ENCODE measurements around the gene PRR29. TPM values are rescaled to one million over a fixed set of nuclear protein-coding genes. Genes with fewer than 3 reads are reported as not detected.

PRR29 gene
- total RNA-seq, 1 experiment from 2014 or later = 0.85 TPM

DNA sequence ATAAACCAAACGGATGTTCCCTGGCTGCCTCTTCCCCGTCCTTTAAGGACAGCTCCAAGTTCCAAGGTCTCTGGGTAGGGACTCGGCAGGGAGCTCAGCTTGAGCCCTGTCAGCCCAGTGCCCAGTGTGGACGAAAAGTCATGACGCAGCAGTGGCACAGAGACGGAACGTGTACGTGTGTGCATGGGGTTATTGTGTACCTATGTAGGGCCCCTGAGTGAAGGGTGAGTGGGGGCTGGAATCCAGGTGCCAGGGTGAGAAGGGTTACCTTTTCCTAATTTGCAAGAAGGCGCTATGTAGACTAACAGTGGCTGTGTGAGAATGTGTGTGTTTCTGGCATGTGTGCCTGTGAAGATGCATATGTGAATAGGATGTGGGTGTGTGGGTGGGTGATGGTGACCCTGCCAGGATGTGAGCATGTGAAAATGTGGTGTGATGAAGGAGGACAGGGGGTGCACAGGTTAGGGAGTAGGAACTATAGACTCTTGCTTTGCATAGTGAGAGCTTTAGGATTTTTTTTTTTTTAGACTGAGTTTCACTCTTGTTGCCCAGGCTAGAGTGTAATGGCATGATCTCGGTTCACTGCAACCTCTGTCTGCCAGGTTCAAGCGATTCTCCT lies 31.4 kb upstream of the PRR29 start:
- no peak for ATAC-seq

DNA sequence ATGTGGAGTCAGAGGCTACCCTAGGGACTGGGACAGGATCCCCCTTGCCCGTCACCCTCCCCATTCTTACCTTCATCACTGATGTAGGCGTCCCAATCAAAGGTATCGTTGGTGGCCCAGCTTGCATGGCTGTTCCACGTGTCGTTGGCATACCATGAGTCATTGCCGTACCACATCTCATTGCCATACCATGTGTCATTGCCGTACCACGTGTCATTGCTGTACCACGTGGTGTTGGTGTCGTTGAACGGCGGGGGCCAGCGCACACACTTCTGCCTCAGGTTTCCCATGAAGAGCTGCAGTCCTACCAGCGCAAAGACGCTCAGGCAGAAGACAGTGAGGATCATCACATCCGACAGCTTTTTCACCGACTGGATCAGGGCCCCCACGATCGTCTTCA lies 30.2 kb upstream of the PRR29 start:
- Mint-ChIP-seq H3K27ac (no peak overlapping the region), H3K9me3 (no peaks in the 10 kb centered on the region), H3K4me3 (no peak overlapping the region), H3K4me1 (no peaks in the 10 kb centered on the region), H3K36me3 (no peaks in the 10 kb centered on the region), H3K27me3 (ENCODE audit: low read depth) (no peaks in the 10 kb centered on the region; the same call in 1 of the 2 replicates)
- ChIA-PET POLR2A (no interaction called here), CTCF (interaction anchor here (1.1 to 2.9 kb wide), 5 partner anchors 11 to 49 kb away, joined by 4 to 11 read pairs (median 8); partner anchors contain the start of gene GH1)
- DNase-seq (ENCODE audit: low spot score) (no peak), ATAC-seq (no peak)
- TF ChIP-seq, protein P1, sequence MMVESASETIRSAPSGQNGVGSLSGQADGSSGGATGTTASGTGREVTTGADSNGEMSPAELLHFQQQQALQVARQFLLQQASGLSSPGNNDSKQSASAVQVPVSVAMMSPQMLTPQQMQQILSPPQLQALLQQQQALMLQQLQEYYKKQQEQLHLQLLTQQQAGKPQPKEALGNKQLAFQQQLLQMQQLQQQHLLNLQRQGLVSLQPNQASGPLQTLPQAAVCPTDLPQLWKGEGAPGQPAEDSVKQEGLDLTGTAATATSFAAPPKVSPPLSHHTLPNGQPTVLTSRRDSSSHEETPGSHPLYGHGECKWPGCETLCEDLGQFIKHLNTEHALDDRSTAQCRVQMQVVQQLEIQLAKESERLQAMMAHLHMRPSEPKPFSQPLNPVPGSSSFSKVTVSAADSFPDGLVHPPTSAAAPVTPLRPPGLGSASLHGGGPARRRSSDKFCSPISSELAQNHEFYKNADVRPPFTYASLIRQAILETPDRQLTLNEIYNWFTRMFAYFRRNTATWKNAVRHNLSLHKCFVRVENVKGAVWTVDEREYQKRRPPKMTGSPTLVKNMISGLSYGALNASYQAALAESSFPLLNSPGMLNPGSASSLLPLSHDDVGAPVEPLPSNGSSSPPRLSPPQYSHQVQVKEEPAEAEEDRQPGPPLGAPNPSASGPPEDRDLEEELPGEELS (CRISPR knock-in tag; IDR thresholded peaks at IDR 0.05) = no peak
- TF ChIP-seq MYBL2 (CRISPR knock-in tag; IDR thresholded peaks at IDR 0.05) (no peak), ZNF219 (CRISPR knock-in tag; IDR thresholded peaks at IDR 0.05; ENCODE audit: borderline replicate concordance) (no peak), TEAD4 (CRISPR knock-in tag; IDR thresholded peaks at IDR 0.05) (no peak), NFATC4 (CRISPR knock-in tag; IDR thresholded peaks at IDR 0.05) (no peak), TCF7 (CRISPR knock-in tag; IDR thresholded peaks at IDR 0.05; ENCODE audit: low read depth) (no peak), JUN (CRISPR knock-in tag; IDR thresholded peaks at IDR 0.05) (no peak), GRHL2 (CRISPR knock-in tag; IDR thresholded peaks at IDR 0.05; ENCODE audit: insufficient replicate concordance, severe bottlenecking) (no peak), ELF4 (CRISPR knock-in tag; IDR thresholded peaks at IDR 0.05; ENCODE audit: low read depth) (no peak), PRRX2 (CRISPR knock-in tag; IDR thresholded peaks at IDR 0.05) (no peak), ZNF416 (CRISPR knock-in tag; IDR thresholded peaks at IDR 0.05) (no peak), CBFB (CRISPR knock-in tag; IDR thresholded peaks at IDR 0.05; ENCODE audit: low read depth) (no peak), EMX1 (CRISPR knock-in tag; IDR thresholded peaks at IDR 0.05) (no peak), FOXJ3 (CRISPR knock-in tag; IDR thresholded peaks at IDR 0.05; ENCODE audit: borderline replicate concordance) (no peak)
- TF ChIP-seq, protein P2, sequence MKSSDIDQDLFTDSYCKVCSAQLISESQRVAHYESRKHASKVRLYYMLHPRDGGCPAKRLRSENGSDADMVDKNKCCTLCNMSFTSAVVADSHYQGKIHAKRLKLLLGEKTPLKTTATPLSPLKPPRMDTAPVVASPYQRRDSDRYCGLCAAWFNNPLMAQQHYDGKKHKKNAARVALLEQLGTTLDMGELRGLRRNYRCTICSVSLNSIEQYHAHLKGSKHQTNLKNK (CRISPR knock-in tag; IDR thresholded peaks at IDR 0.05) = no peak

More for the DNA sequence above, 31.4 kb upstream of the PRR29 start:
- Mint-ChIP-seq H3K4me1 (peaks cover 6% of the 10 kb centered on the region), H3K36me3 (no peaks in the 10 kb centered on the region), H3K27ac (no peak overlapping the region), H3K4me3 (no peak overlapping the region), H3K9me3 (no peaks in the 10 kb centered on the region), H3K27me3 (ENCODE audit: low read depth) (no peaks in the 10 kb centered on the region; the same call in 1 of the 2 replicates)
- TF ChIP-seq, protein P3, sequence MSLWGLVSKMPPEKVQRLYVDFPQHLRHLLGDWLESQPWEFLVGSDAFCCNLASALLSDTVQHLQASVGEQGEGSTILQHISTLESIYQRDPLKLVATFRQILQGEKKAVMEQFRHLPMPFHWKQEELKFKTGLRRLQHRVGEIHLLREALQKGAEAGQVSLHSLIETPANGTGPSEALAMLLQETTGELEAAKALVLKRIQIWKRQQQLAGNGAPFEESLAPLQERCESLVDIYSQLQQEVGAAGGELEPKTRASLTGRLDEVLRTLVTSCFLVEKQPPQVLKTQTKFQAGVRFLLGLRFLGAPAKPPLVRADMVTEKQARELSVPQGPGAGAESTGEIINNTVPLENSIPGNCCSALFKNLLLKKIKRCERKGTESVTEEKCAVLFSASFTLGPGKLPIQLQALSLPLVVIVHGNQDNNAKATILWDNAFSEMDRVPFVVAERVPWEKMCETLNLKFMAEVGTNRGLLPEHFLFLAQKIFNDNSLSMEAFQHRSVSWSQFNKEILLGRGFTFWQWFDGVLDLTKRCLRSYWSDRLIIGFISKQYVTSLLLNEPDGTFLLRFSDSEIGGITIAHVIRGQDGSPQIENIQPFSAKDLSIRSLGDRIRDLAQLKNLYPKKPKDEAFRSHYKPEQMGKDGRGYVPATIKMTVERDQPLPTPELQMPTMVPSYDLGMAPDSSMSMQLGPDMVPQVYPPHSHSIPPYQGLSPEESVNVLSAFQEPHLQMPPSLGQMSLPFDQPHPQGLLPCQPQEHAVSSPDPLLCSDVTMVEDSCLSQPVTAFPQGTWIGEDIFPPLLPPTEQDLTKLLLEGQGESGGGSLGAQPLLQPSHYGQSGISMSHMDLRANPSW (CRISPR knock-in tag; conservative IDR thresholded peaks at IDR 0.05; ENCODE audit: low read depth) = no peak
- TF ChIP-seq TCF7 (CRISPR knock-in tag; IDR thresholded peaks at IDR 0.05; ENCODE audit: low read depth) (no peak), ZNF121 (CRISPR knock-in tag; IDR thresholded peaks at IDR 0.05) (no peak), HMGA2 (CRISPR knock-in tag; IDR thresholded peaks at IDR 0.05) (no peak)
- TF ChIP-seq, protein P4, sequence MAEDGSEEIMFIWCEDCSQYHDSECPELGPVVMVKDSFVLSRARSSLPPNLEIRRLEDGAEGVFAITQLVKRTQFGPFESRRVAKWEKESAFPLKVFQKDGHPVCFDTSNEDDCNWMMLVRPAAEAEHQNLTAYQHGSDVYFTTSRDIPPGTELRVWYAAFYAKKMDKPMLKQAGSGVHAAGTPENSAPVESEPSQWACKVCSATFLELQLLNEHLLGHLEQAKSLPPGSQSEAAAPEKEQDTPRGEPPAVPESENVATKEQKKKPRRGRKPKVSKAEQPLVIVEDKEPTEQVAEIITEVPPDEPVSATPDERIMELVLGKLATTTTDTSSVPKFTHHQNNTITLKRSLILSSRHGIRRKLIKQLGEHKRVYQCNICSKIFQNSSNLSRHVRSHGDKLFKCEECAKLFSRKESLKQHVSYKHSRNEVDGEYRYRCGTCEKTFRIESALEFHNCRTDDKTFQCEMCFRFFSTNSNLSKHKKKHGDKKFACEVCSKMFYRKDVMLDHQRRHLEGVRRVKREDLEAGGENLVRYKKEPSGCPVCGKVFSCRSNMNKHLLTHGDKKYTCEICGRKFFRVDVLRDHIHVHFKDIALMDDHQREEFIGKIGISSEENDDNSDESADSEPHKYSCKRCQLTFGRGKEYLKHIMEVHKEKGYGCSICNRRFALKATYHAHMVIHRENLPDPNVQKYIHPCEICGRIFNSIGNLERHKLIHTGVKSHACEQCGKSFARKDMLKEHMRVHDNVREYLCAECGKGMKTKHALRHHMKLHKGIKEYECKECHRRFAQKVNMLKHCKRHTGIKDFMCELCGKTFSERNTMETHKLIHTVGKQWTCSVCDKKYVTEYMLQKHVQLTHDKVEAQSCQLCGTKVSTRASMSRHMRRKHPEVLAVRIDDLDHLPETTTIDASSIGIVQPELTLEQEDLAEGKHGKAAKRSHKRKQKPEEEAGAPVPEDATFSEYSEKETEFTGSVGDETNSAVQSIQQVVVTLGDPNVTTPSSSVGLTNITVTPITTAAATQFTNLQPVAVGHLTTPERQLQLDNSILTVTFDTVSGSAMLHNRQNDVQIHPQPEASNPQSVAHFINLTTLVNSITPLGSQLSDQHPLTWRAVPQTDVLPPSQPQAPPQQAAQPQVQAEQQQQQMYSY (CRISPR knock-in tag; IDR thresholded peaks at IDR 0.05) = no peak
- TF ChIP-seq, protein P5, sequence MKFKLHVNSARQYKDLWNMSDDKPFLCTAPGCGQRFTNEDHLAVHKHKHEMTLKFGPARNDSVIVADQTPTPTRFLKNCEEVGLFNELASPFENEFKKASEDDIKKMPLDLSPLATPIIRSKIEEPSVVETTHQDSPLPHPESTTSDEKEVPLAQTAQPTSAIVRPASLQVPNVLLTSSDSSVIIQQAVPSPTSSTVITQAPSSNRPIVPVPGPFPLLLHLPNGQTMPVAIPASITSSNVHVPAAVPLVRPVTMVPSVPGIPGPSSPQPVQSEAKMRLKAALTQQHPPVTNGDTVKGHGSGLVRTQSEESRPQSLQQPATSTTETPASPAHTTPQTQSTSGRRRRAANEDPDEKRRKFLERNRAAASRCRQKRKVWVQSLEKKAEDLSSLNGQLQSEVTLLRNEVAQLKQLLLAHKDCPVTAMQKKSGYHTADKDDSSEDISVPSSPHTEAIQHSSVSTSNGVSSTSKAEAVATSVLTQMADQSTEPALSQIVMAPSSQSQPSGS (CRISPR knock-in tag; IDR thresholded peaks at IDR 0.05; ENCODE audit: borderline replicate concordance, low read depth) = no peak
- TF ChIP-seq, protein P6, sequence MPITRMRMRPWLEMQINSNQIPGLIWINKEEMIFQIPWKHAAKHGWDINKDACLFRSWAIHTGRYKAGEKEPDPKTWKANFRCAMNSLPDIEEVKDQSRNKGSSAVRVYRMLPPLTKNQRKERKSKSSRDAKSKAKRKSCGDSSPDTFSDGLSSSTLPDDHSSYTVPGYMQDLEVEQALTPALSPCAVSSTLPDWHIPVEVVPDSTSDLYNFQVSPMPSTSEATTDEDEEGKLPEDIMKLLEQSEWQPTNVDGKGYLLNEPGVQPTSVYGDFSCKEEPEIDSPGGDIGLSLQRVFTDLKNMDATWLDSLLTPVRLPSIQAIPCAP (CRISPR knock-in tag; IDR thresholded peaks at IDR 0.05) = no peak
- POLR2A ChIA-PET = no interaction called here
- DNase-seq (ENCODE audit: low spot score) = no peak
- CTCF ChIA-PET = interaction anchor here (1.0 to 1.8 kb wide), 6 partner anchors 21 to 59 kb away, joined by 3 to 7 read pairs (median 4); partner anchors contain the start of gene GH1

Data from WTC11 (cell line).